ENCODE data around the gene DEPDC1B. TPM values are rescaled to one million over a fixed set of nuclear protein-coding genes. Genes with fewer than 3 reads are reported as not detected.

DEPDC1B gene
- total RNA-seq, 4 donors from 2014 or later, result 0.49 to 1.9 (median 1.3) TPM

DNA sequence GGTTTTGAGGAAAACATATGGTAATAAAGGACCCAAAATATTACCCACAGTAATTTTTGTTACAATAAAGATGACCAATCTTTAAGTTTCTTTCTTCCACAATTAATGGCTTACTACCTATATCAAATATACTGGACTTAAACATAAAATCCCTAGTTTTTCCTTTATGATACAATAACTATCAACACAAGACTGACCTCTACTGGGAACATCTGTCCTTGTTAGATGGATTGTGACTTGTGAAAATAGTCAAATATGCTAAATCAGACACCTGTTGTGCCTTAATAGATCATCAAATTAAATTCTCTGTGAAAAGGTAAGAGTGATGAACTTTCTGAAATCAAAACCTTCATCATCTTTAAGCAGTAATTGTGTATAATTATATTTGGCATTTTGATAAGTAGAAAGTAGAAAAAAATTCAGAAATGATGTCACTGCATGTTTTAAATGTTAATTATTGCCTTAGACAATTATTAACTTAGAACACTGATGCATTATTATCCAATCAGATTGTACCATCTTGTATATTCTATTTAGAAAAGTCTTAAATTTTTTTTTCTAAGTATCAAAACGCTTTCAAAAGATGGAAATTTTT is 113.6 kb downstream of the DEPDC1B start:
- Histone ChIP-seq H3K9me3 (no peaks in the 10 kb centered on the region), H3K27me3 (no peaks in the 10 kb centered on the region), H3K27ac (no peak overlapping the region), H3K4me3 (replicated peaks in 1 of 3) (no peak overlapping the region), H3K4me1 (no peaks in the 10 kb centered on the region), H3K36me3 (no peaks in the 10 kb centered on the region)
- intact Hi-C loops (cut with DNase I), result no loop called here
- TF ChIP-seq CTCF (IDR thresholded peaks at IDR 0.05), result peak in 3 of 6 experiments; percentile 23 to 36 (median 34)
- TF ChIP-seq POLR2A (IDR thresholded peaks at IDR 0.05), result no peak
- DNase-seq, result no peak
- WGBS, 2 donors, result 98% methylated on average over 1 of the region's 1 CpG

GRCh38 chr5:60585618-60586017 is 114.3 kb downstream of the DEPDC1B start:
- 91 to 93% methylated on average over 5 of the region's 5 CpGs for whole genome bisulfite sequencing, 2 donors
- no peak for DNase-seq
- TF ChIP-seq POLR2A (IDR thresholded peaks at IDR 0.05) (no peak), CTCF (IDR thresholded peaks at IDR 0.05) (no peak)
- Histone ChIP-seq H3K27me3 (no peaks in the 10 kb centered on the region), H3K36me3 (no peaks in the 10 kb centered on the region), H3K9me3 (no peaks in the 10 kb centered on the region), H3K27ac (no peak overlapping the region), H3K4me1 (no peaks in the 10 kb centered on the region), H3K4me3 (replicated peaks in 1 of 3) (no peak overlapping the region)
- intact Hi-C loops (cut with DNase I), result no loop called here

DNA sequence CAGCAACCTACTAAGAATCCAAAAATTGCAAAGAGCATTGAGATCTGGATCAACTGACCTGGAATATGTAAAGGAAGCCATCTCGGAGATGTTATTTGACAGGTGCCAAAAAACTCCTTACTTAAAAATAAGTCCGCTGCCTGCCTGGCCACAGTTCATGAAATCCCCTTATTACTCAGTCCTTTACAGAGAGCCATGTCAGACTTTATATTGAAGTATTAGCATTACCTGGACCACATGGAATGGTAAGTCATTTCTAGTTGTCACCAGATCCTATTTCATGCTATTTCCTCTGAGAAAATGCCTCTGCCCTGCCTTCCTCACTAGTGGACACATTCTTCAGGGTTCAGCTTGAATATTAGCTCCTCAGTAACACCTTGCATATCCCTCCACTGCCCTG is 115.7 kb downstream of the DEPDC1B start:
- 80 to 93% methylated on average over 2 of the region's 2 CpGs for WGBS, 2 donors
- Histone ChIP-seq H3K27ac (no peak overlapping the region), H3K27me3 (no peaks in the 10 kb centered on the region), H3K9me3 (no peaks in the 10 kb centered on the region), H3K4me1 (no peaks in the 10 kb centered on the region), H3K36me3 (no peaks in the 10 kb centered on the region), H3K4me3 (replicated peaks in 1 of 3) (no peak overlapping the region)
- intact Hi-C loops (cut with DNase I), result no loop called here
- no peak for TF ChIP-seq CTCF (IDR thresholded peaks at IDR 0.05)
- TF ChIP-seq POLR2A (IDR thresholded peaks at IDR 0.05), result no peak
- no peak for DNase-seq

DNA sequence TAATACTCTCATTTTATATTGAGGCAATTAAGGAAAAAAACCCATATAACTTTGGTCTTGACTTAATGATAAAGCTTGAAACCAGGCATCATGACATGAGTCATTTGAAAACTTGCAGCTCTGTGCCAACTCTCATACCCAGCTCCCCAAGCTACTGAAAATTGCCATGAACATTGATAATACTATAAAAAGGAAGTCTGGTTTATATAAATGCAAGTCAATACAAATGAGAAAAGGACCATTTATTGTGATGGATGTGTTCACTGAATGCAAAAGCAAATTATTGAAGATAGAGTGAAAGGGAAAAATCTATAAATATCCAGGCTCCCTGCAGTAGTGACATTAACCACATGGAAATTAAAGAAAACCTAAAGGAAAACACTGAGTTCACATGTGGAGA is 116.3 kb downstream of the DEPDC1B start:
- intact Hi-C loops (cut with DNase I), result no loop called here
- TF ChIP-seq CTCF (IDR thresholded peaks at IDR 0.05) (no peak), POLR2A (IDR thresholded peaks at IDR 0.05) (no peak)
- Histone ChIP-seq H3K9me3 (no peaks in the 10 kb centered on the region), H3K36me3 (no peaks in the 10 kb centered on the region), H3K27ac (no peak overlapping the region), H3K4me1 (no peaks in the 10 kb centered on the region), H3K4me3 (replicated peaks in 1 of 3) (no peak overlapping the region), H3K27me3 (no peaks in the 10 kb centered on the region)
- DNase-seq, result no peak

DNA sequence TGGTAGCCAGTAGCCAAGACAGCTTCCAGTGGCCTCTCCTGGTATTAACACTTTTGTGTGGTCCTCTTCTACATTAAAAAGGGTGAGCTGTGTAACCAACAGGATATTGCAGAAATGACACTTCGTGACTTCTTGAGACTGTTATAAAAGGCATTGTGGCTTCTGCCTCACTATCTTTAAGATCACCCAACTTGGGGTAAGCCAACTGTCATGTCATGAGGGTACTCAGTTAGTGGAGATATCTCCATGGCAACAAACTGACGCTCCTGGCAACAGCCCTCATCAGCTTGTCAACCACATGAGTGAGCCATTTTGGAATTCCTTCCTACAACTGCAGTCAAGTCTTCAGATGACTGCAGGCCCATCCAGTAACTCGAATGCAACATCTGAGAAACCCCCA is 121.7 kb downstream of the DEPDC1B start:
- Histone ChIP-seq H3K4me3 (replicated peaks in 1 of 3) (no peak overlapping the region), H3K27me3 (no peaks in the 10 kb centered on the region), H3K4me1 (no peaks in the 10 kb centered on the region), H3K27ac (no peak overlapping the region), H3K36me3 (no peaks in the 10 kb centered on the region), H3K9me3 (no peaks in the 10 kb centered on the region)
- intact Hi-C loops (cut with DNase I), result no loop called here
- no peak for DNase-seq
- 85 to 94% methylated on average over 3 of the region's 3 CpGs for WGBS, 2 donors
- TF ChIP-seq CTCF (IDR thresholded peaks at IDR 0.05) (no peak), POLR2A (IDR thresholded peaks at IDR 0.05) (no peak)
